Liver (tissue), 9 donors: ENCODE measurements around the gene CNNM2. TPM values are rescaled to one million over a fixed set of nuclear protein-coding genes. Genes with fewer than 3 reads are reported as not detected.

ENCODE experiments used
- DNase-seq: peaks from one replicate; pipeline ENCODE4 v3.0.0-alpha.2; 2017; ENCODE audit warnings: low spot score
- H3K27ac ChIP-seq, 2 donors: one replicate each; pipeline ENCODE4 v1.7.0; 2013; ENCODE audit warnings: inconsistent platforms in 2 of 2, low read length in 2 of 2, control low read depth in 1 of 2, low read depth in 1 of 2, mild to moderate bottlenecking in 1 of 2
- H3K27me3 ChIP-seq, 4 donors: one replicate each; pipeline versions ENCODE4 v1.6.1 to v1.7.0; 2013; ENCODE audit warnings: low read length in 3 of 4, inconsistent platforms in 1 of 4, mild to moderate bottlenecking in 1 of 4, moderate library complexity in 1 of 4; ENCODE audit not compliant: control insufficient read depth in 4 of 4, insufficient read depth in 4 of 4
- H3K36me3 ChIP-seq, 4 donors: one replicate each; pipeline versions ENCODE4 v1.6.1 to v1.7.0; 2013; ENCODE audit warnings: low read length in 3 of 4, mild to moderate bottlenecking in 3 of 4, low read depth in 1 of 4, moderate library complexity in 1 of 4; ENCODE audit not compliant: control insufficient read depth in 4 of 4, insufficient read depth in 3 of 4
- H3K4me1 ChIP-seq, 4 donors: one replicate each; pipeline versions ENCODE4 v1.6.1 to v1.7.0; 2013; ENCODE audit warnings: low read length in 3 of 4, mild to moderate bottlenecking in 3 of 4, moderate library complexity in 1 of 4; ENCODE audit not compliant: control insufficient read depth in 4 of 4, insufficient read depth in 4 of 4
- H3K4me3 ChIP-seq, 3 donors: one replicate each; pipeline versions ENCODE4 v1.6.1 to v1.7.0; 2013; ENCODE audit warnings: low read length in 3 of 3, control low read depth in 1 of 3, low read depth in 1 of 3, mild to moderate bottlenecking in 1 of 3
- H3K9ac ChIP-seq, 2 donors: one replicate each; pipeline ENCODE4 v1.7.0; 2013; ENCODE audit warnings: low read length in 2 of 2, mild to moderate bottlenecking in 2 of 2, moderate library complexity in 2 of 2, control low read depth in 1 of 2, low read depth in 1 of 2
- H3K9me3 ChIP-seq, 4 donors: one replicate each; pipeline versions ENCODE4 v1.6.1 to v1.7.0; 2013; ENCODE audit warnings: low read length in 3 of 4; ENCODE audit not compliant: control insufficient read depth in 4 of 4
- ATF3 ChIP-seq: IDR thresholded peaks from 2 replicates; pipeline ENCODE4 v1.6.1; 2016; ENCODE audit warnings: antibody characterized with exemption
- EGR1 ChIP-seq, 2 donors: IDR thresholded peaks; 2 replicates each; pipeline ENCODE4 v1.6.1; 2016 to 2018; ENCODE audit warnings: antibody characterized with exemption in 2 of 2, low read depth in 2 of 2
- HNF4A ChIP-seq, 2 donors: conservative IDR thresholded peaks; 2 replicates each; pipeline ENCODE4 v1.6.1; 2016; ENCODE audit warnings: antibody characterized with exemption in 2 of 2, mild to moderate bottlenecking in 2 of 2
- JUND ChIP-seq, 2 donors: IDR thresholded peaks; 2 replicates each; pipeline ENCODE4 v1.6.1; 2016; ENCODE audit warnings: antibody characterized with exemption in 2 of 2
- NR2F2 ChIP-seq: IDR thresholded peaks from 2 replicates; pipeline ENCODE4 v1.6.1; 2016; ENCODE audit warnings: antibody characterized with exemption
- REST ChIP-seq: IDR thresholded peaks from 2 replicates; pipeline ENCODE4 v1.6.1; 2016; ENCODE audit warnings: antibody characterized with exemption, mild to moderate bottlenecking
- RXRA ChIP-seq, 2 donors: IDR thresholded peaks; 2 replicates each; pipeline ENCODE4 v1.6.1; 2017 to 2018; ENCODE audit warnings: antibody characterized with exemption in 2 of 2, mild to moderate bottlenecking in 1 of 2
- YY1 ChIP-seq: IDR thresholded peaks from 2 replicates; pipeline ENCODE4 v1.6.1; 2016; ENCODE audit warnings: antibody characterized with exemption, mild to moderate bottlenecking
- ZBTB33 ChIP-seq: IDR thresholded peaks from 2 replicates; pipeline ENCODE4 v1.6.1; 2016; ENCODE audit warnings: antibody characterized with exemption
- WGBS: extraction: QIAGEN DNeasy Blood & Tissue Kit; methylation state at CpG from one replicate; pipeline ENCODE4 v1.1.7; 2013; 5-methylcytosine and 5-hydroxymethylcytosine counted together
- polyA plus RNA-seq, 2 donors: library from polyadenylated mRNA; stranded (reverse) in 1 of 2; unstranded in 1 of 2; fragments of 200-250 nt in 1 of 2; fragments of >200 nt in 1 of 2; fragmentation: Nextera tagmentation in 1 of 2; extraction: Ambion mirVana in 1 of 2; gene quantifications; one replicate each; pipeline versions ENCODE4 v1.2.1 to v1.2.3, GENCODE V29; 2013 to 2015
- total RNA-seq, 2 donors: library from RNA; depleted of rRNA; stranded (reverse); fragments of >200 nt; gene quantifications; one replicate each; pipeline ENCODE4 v1.2.3, GENCODE V29; 2014
- donor health status: healthy.
- donor health status: healthy.
- donor health status: healthy.
- donor health status: healthy.
- donor health status: healthy.

CNNM2 gene
- total and polyA plus RNA-seq, 4 donors = 2.0 to 10.8 (median 6.9) TPM

GRCh38 chr10:102930720-102931119 lies 12.6 kb downstream of the CNNM2 start:
- Histone ChIP-seq H3K4me1 (no peaks in the 10 kb centered on the region), H3K9ac (no peak overlapping the region), H3K27me3 (no peaks in the 10 kb centered on the region), H3K27ac (no peak overlapping the region), H3K4me3 (no peak overlapping the region), H3K36me3 (peaks cover 0 to 6% (median 2%) of the 10 kb centered on the region in 4 donors), H3K9me3 (no peaks in the 10 kb centered on the region)
- no peak for DNase-seq
- 97% methylated on average over 2 of the region's 2 CpGs for WGBS
- TF ChIP-seq YY1 = no peak
- TF ChIP-seq NR2F2 = no peak
- TF ChIP-seq ZBTB33 = no peak
- TF ChIP-seq REST = no peak
- no peak for TF ChIP-seq RXRA (IDR thresholded peaks at IDR 0.05)
- no peak for TF ChIP-seq HNF4A (conservative IDR thresholded peaks at IDR 0.05)
- TF ChIP-seq EGR1 (IDR thresholded peaks at IDR 0.05; ENCODE audit: low read depth in 2 of 2) = no peak

GRCh38 chr10:102931643-102932042 lies 13.5 kb downstream of the CNNM2 start:
- 92% methylated on average over 5 of the region's 5 CpGs for WGBS
- Histone ChIP-seq H3K36me3 (peaks cover 0 to 6% (median 2%) of the 10 kb centered on the region in 4 donors), H3K9ac (no peak overlapping the region), H3K9me3 (no peaks in the 10 kb centered on the region), H3K4me1 (no peaks in the 10 kb centered on the region), H3K4me3 (no peak overlapping the region), H3K27me3 (no peaks in the 10 kb centered on the region), H3K27ac (no peak overlapping the region)
- TF ChIP-seq REST (no peak), ATF3 (no peak), JUND (IDR thresholded peaks at IDR 0.05) (no peak)
- DNase-seq = no peak
